Effector CD4-positive, alpha-beta T cell (primary cell): Measurements from ENCODE around the gene ZNF618.
"Not testable (repeated sequence)": the region's sequence is repeated elsewhere in the genome, so short reads cannot be mapped to it uniquely, and the experiment has no call there.

Source experiments
- DNase-seq: peaks from one replicate; pipeline ENCODE4 v3.0.0-alpha.2; 2020

ZNF618 gene

GRCh38 chr9:114069476-114070187 is 193.5 kb downstream of the ZNF618 start:
- DNase-seq: no peak

- no peak for DNase-seq
Observed at GRCh38 chr9:114070188-114071103, 194.3 kb downstream of the ZNF618 start.

DNA sequence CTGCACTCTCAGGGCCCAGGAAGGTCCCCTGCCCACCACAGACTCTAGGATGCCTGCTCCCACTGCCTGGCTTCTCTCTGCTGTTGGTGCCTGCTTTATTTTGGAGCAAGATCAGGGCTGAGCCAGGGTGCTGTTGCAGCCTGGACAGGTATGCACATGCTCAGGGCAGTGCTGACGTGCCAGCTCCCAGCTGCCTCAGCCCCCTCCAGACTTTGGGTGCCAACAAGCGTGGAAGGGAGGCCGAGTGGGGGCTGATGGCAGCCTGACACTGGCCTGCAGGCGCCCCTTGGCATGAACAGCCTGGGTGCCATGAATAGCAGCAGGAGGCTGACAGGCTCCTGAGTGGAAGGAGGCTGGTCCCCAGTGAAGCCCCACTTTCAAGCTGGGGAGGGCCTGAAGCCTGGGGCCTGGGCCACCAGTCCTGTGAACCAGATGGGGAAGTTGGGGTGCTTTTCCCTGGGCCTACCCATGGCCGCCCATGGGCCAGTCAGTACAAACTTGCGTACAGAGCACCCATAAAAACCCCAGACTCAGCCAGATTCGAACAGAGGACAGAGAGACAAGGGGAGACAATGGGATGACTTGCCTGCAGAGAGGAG is 195.2 kb downstream of the ZNF618 start:
- no peak for DNase-seq

DNA sequence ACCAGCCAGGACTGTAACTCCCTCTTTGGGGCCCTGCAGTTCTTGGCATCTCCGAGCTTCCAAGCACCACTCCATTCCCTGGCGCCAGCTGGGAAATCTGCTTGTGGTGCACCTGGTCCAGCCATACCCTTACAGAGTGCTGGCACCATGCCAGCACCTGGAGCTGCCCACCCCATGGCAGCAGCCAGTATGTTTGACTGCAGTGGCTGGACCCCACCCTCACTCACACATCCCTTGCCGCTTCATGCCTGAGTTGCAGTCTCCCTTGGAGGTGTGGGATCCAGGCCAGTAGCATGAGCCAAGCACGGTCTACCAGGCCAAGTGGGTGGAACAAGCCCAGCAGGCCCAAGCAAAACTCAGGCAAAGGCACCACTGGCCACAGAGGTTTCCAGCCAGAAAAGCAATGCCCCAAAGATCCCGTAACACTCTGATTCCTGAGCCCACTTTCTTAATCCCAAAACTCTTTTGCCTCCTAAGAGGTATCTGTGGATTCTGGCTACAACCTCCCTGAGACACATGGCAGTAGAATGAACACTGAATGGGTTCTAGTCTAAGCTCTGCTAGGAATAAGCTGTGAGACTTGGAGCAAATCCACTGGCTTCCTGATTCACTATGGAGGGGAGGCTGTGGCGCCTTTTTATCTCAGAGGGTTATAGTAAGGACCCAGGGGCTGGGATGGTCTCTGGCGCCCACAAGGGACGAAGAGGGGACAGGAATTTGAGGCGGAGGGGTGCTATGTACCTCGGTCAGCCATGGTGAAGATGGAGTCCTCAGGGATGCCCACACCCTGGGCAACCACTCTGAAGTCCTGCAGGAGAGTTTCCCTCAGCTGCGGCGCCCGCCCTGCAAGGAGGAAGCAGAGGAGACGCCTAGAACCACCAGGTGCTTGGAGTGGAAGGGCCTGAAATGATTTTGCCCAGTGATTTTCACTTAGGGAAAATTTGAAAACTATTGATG is 196.4 kb downstream of the ZNF618 start:
- DNase-seq: no peak

DNA sequence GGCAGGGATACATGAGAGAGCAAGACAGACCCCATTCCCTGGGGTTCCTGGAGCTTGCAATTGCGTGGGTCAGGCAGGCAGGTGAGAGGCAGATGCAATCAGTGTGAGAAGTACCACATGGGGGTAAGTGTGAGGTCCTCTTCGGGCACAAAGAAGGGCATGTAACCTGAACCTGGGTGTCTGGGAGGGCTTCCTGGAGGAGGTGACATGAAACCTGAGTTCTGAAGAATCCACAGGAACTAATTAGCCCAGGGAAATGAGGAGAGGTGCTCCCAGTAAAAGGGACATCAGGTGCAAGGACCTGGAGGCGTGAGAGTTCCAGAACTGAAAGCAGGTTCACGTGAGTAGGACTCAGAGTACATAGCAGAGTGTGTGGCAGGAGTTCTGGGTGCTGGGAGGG is 199.5 kb downstream of the ZNF618 start:
- no peak for DNase-seq

DNA sequence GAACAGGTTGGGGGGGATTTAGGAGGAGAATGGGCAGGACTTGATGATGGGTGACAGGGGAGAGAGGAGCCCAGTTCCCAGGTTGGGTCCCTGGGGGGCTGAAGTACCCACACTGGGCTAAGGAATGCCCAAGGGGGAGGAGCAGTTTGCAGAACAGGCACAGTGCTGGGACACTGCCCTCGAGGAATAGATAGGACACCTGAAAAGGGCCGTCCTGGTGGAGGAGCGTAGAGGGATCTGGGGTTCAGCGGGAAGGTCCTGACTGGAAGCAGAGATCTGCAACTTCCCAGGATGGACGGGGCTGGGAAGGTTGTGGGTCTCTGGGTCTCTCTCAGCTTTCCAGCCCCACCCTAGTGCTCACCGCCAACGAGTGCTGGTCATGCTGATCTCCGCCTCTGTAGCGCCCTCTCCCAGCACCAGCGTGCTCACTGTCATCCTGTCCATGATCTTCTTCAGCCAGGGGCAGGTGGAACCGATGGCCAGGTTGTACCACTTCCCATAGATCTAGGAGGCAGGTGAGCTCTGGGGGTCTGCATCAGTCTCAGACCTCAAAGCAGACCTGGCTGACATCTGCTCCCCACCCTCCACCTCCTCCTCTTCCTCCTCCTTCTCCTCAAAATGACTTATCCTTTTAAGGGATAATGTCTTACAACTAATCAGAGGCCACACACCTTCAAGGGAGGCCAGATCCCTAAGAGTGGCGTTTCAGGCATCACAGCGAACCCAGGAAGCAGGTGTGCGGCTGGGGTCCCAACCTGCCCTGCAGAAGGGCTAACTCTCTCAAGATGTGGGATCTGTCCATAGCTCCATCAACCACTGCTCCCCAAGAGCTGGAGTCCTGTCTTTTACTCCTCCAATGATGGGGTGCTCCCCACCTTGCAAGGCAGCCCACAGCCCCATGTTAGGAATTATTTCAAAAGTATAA is 200.4 kb downstream of the ZNF618 start:
- no peak for DNase-seq

DNA sequence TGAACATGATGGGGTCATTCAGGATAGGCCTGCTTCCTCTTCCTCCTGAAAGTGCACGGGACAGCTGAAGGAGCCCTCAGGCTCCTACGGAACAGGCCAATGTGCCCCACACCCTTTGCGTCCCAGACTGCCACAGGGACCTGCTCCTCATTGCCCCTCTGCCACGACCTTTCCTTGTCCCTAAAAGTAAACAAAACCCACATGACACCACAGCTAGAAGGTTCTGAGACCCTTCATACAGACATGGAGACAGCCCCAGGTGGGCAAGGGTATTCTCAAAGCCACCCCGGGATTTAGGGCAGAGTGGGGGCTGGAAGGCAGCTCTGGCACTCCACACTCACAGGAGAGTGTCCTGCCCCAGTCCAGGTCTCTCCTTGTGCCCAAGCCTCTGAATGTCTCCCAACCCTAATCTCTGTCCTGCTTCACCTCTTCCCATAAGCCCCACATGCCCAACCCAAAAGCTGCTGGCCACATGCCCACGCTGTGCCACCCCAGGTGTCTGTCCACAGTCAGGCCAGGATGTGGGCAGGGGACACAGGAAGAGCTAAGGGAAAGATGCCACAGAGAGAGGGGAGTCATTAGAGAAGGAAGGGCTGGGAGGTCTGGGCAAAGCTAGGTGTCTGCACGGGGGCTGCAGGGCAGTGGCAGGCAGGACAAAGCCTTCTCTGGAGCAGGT is 201.2 kb downstream of the ZNF618 start:
- no peak for DNase-seq

DNA sequence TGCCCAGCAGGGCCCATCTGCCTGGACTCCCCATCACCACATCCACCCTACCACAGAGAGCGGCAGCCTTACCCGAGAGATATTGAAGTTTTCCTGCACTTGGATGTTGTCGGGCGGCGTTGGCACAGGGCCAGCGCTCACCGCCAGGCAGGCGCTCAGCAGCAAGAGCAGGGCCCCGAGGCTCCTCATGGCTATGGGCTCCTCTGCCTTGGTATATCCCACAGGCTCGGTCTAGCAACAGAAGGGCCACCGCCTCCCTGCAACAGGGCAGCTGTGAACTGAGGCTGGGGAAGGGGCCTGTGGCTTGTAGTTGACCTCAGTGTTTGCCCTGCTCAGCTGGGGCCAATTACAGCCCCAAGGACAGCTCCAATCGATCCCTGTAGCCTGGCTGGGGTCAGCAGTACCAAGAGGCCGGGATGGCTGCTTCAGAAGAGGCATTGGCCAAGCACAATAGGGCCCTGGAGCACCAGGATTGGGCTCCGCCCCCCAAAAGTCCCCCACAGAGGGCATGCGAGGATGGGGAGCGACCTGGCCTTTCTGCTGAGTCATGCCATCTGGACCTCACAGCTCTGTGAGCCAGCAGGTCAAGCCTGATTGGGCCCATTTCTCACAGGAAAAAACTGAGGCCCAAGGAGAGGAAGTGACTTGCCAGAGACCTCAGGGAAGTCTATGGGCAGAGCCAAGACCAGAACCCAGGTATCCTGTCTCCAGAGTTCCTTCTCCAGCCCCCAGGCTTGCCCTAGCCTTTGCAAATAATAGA is 202.1 kb downstream of the ZNF618 start, which contains the start of gene AMBP:
TSS of gene AMBP (minus strand) at position 280 of the 760 bp plus-strand sequence. CDS start at position 189, 91 bp downstream.
- no peak for DNase-seq

- no peak for DNase-seq
Observed at GRCh38 chr9:114078781-114079156, 202.7 kb downstream of the ZNF618 start.

DNA sequence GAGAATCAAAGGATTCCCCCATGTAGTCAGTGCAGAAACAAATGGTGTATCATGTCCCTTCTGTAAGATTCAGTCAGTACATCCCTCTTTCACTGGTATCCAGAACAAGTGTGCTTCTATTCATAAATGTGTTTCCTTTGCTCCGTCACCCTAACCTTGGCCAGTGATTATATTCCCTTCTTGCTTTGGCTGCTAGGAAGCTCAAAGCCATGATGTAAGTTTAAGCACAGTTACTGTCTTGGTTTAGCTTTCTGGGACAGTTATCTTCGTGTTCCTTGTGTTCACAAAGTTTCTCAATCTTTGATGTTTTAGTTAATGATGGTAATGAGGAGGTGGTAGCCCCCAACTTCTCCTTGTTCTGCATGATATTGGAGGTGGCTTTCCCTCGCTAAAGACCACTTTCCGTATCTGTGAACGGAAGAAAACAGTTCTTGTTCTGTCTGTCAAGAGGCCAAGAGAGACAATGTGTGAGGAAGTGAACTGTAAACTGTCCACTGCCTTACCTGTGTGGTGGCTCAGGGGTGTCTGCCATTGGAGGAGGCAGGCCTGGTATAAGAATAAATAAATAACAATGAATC is 204.2 kb downstream of the ZNF618 start:
- no peak for DNase-seq

DNA sequence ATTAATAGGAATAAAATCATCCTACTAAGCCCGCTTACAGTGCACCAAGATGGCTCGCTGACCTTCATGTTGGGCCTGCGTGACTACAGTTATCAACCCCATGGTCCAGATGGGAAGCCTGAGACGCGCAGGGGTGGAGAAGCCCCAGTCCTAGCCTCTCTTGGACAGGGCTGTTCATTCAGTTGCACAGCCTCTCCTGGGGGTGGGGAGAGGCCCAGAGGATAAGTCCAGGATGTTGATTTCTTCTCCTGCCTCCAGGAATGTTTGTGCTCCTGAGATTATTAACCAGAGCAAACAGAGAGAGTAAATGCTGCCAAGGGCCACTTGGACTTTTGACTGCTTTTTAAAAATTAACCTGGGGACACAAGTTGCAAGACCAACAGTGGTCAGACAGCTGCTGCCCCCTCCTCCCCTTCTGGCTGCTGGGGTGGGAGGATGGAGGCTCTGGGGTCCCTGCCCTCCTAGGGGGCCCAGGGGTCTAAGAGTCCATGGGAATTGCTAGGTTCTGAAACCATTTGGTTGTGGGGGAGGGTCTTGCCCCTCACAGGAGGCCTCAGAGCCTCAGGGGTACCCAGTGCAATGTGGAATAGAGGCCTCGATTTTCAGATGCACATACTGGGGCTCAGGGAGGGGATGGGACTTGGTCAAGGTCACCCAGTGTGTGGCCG is 204.8 kb downstream of the ZNF618 start:
- no peak for DNase-seq

GRCh38 chr9:114081441-114082016 is 205.4 kb downstream of the ZNF618 start:
- no peak for DNase-seq

DNA sequence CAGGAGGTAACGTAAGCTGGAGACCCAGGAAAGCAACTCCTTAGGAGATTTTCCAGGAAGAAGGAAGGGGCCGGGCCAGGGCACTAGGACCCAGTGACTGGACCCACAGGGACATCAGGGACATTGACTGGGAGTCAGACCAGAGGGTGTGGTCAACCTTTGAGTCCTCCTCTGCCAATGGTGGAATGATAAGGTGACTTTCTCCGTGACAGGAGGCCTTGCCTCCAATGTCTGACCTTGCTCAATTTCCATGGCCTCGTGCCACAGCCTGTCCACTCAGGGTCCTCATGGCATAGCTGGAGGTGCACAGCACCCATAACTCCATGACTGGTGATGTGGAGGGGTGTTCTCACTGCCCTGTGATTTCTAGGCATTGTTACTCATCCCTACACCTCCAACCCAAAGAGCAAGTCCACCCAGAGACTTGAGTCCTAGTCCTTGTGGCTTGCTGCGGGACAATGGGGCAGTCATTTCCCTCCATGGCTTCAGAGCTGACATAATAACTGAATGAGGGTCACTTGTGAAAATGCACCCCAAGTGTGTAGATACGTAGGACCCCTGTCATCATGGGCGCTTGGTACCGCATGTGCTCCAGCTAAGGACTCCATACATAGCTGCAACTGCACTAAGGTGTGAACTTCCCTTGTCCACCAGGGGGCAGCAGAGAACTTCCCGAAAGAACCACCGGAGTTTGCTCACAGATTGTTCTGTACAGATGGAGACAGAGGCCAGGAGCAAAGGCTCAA is 206.1 kb downstream of the ZNF618 start:
- DNase-seq: peak; percentile 72

DNA sequence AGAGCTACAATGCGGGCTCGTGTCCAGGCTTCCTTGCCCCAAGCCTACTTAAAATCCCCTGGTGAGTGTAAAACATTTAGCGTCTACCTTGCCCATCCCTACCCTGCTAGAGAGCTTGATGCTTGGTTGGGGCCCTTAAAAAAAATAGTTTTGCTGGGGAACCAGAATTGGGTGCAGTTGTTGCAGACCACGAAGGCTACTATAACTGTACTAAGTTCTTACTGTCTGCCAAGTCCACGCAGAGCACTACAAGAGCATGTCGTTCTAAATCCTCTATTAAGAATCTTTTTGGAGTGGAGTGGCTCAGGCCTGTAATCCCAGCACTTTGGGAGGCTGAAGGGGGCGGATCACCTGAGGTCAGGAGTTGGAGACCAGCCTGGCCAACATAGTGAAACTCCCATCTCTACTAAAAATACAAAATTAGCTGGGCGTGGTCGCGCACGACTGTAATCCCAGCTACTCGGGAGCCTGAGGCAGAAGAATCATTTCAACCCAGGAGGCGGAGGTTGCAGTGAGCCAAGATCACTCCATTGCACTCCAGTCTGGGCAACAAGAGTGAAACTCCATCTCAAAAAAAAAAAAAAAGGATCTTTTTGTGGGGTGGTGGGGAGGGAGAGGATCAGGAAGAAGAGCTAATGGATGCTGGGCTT is 206.8 kb downstream of the ZNF618 start:
- DNase-seq: not testable (repeated sequence)

DNA sequence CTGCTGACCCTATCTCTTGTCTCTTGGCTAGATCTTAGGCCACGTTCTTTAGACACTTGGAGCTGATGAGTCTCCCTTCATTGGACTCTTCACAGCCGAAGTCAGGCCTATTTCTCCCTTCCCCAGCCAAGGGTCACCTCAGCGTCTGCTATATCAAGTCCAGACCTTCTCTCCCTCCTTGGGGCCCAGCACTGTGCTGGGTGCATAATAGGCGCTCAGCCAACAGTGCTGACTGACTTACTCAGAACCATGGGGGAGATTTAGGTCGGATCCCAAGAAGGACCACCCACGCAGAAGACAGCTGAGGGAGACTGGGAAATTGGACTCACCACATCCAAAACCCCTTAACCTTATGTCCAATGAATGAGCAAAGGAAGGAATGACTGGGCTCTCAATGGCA is 207.6 kb downstream of the ZNF618 start:
- DNase-seq: no peak

- DNase-seq: no peak
Observed at GRCh38 chr9:114084282-114085073, 208.4 kb downstream of the ZNF618 start.
